ENCODE data around the gene AP3M1.

The AP3M1 gene

DNA sequence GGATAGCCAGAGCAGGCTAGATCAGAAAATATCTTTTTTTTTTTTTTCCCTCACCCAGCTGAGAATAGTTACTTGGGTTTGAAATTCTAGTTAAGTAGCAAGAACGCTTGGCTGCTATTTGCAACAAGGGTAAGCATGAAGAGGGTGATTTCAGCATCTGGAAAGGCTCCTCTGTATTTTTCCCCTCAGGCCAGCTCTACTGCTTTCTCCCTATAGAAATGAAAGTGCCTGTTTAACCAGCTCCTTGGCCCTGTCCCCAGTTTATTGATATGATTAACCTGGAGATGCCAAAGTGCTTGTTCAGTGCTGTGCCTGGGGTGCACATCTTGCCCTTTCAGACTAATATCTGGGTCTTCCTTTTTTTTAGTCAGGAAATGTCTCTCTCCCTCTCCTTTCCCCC is 37.1 kb downstream of the AP3M1 start:
- no peak for FAIRE-seq

DNA sequence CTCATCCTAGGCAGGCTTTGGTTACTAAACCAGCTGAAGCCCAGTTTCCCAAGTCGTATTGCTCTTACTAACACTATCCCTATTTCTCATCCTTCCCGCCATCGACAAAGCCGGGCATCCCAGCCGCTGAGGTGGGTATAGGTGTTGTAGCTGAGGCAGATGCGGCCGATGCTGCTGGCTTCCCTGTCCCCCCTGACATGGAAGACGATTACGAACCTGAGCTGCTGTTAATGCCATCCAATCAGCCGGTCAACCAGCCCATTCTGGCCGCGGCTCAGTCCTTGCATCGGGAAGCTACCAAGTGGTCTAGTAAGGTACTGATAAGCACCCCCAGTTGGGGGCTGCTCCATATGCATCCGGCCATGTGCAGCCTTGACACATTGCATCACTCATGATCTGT is 38.8 kb downstream of the AP3M1 start:
- no peak for FAIRE-seq

DNA sequence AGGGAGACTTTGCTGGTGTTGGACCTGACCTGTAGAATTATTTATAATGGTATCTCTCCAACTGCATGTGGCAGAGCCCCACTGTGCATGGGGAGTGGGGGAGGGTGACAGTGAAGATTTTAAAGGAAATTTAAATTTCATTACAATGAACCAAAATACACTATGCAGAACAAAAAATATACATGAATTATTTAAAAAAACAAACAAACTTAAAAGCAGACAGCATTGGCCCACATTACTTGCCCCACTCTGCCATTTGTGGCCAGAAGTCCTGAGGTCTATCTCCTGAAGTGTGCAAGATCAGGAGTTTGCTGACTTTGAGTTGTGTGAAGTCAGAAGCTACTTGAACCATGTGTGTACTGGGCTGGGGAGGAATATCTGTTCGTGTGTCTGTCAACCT is 40.5 kb downstream of the AP3M1 start:
- no peak for FAIRE-seq

DNA sequence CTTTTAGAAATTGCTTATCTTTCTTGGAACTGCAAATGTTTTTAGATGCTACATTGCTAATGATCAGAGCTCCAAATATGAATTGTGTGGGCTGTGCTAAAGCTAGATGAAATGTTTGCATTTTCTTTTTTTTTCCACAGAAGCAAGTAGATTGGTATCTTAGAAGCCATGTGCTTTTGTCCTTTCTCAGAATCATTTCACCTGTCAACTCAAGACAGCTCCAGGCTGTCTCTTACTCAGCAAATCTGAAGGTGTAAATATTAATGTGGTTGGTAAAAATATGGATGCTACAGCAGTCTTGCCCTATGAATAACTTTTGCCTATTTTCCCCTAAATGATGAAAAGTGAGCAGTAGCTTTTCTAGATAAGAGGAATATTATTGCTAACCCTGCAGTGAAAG is 41.2 kb downstream of the AP3M1 start:
- no peak for FAIRE-seq

DNA sequence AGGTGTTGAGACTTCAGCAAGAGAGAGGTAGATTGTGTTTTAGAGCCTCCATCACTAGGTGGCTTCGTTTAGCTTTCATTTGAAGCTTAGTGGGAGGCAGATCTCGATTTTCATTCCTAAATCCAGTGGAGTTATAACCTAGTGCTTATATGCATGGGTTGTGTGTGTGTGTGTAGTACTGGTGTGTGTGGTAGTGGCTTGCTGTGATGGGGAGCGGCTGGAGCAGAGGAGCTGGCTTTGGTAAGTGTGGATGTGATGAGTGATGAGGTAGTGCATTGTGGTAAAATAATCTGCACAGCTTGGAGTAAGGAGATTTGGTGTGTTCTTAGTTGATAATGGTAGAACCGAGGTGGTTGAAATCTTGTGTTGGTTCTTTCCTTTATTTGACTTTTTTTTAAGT is 43.2 kb downstream of the AP3M1 start:
- FAIRE-seq = no peak

DNA sequence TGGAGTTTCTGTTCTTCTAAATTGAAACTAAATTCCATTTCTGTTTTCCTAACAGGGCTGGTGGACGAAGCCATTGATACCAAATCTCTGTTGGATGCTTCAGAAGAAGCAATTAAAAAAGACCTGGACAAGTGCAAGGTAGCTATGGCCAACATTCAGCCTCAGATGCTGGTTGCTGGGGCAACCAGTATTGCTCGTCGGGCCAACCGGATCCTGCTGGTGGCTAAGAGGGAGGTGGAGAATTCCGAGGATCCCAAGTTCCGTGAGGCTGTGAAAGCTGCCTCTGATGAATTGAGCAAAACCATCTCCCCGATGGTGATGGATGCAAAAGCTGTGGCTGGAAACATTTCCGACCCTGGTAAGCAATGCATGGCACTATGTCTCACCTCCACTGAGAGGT is 45.6 kb downstream of the AP3M1 start:
- no peak for FAIRE-seq

DNA sequence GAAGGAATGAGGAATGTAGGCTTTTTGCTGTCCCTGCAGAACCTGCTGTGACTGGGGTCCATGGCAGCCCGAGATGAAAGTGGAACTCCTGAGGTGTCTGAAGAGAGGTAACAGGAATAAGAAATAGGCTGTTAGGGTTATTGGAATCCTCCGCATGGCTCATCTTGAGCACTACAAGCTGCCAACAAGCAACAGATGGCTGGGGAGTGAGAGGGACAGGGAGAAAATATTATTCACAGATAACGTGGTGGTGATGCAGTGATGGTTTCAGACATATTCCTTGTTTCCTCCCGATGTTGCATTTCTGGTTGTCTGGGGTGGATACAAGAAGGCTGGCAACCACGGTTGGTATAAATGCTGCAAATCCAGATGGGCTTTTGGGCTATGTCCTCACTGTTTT is 46.1 kb downstream of the AP3M1 start:
- FAIRE-seq = no peak

DNA sequence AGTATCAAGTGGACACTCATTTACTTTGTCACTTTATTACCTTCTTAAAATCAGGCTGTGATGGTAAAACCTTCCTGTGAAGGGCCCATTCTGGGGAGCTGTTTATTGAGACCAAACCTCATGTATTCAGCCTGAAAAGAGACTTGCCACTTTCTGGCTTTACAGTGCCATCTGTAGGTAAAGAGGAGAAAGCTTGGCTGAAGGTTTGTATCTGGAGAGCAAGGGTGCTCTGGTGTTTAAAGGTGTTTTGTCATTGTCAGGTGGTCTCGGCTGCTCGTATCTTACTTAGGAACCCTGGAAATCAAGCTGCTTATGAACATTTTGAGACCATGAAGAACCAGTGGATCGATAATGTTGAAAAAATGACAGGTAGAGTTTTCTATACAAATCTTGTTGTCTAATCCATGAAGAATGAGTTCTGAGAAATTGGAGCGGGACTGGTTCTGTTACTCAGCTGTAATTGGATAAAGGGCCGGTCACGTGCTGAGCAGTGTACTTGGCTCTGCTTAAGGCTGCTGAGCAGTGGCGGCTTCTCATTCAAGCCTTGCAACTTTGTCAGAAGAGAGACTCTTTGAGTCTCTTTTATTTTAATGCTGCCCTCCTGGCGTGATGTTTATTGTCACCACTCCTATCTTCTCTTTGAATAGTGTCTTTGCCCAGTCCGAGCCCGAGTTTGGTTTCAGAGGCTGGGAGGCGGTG is 46.9 kb downstream of the AP3M1 start:
- FAIRE-seq = peak; percentile 78

DNA sequence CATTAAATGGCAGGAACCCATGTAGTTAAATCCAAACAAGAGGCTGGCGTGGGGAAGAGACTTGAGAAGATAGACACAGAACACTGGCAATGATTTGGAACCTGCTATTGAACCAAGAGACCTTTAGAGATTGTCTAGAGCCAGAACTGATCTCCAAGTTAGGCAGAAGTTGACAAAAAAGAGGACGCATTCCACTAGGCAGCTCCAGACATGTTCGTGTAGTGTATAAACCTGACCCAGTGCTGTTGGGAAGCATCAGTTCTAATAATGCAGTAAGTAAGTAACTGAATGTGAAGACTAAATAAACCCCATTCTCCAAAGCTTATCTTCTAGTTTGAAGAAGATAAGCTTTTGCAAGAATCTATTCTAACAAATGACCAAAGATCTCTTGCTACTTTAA is 50.8 kb downstream of the AP3M1 start:
- no peak for FAIRE-seq

DNA sequence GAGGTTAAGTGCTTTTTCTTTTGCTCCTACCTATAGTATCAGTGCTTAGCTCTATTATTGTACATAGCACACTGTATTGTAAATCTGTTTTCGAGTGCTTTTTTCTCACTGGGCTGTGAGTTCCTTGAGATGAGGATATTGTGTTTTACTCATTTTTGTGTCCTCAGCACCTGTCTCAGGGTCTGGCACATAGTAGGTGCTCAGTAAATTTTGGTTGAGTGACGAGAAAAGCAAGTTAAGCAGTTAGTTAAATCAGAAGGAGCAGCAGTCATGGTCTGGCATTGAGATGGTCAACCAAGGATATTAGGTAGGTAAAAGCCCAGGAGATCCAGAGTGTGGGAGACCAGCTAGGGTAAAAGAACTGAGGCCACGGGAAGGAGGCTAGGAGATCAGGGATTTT is 51.2 kb downstream of the AP3M1 start:
- FAIRE-seq = no peak

DNA sequence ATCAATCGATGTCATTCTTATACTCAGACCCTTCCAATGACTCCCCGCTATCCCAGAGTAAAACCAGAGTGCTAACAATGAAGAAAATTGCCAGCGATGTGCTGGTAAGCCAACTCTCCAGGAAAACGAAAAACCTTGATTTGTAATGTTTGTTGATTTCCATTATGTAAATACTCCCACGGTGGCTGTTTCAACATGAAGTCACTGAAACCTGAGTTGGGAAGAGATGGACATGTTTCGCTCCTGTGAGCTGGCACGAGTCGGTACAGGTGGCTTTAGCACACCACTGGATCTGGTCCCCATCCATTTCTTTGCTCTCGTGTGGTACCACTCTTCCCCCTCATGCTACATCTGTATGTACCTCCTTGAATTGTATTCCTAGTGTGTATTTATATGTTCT is 52.9 kb downstream of the AP3M1 start:
- no peak for FAIRE-seq

DNA sequence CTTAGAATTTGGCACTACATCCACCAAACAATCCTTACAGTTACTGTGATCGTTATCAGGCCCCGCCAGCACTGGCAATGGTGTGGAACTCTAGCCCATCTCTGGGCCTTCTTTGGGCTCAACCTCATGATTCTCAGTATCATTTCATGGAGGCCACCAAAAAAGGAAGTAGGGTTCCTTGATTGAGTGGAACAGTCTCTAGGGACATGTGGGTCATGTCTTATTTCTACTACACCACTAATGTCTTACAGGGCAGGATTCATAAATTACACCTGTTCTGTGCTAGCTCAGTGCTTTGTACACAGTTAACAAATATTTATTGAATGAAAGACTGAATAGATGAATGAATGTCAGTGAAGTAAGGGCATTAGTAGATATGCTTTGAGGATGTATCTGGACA is 53.9 kb downstream of the AP3M1 start:
- no peak for FAIRE-seq

DNA sequence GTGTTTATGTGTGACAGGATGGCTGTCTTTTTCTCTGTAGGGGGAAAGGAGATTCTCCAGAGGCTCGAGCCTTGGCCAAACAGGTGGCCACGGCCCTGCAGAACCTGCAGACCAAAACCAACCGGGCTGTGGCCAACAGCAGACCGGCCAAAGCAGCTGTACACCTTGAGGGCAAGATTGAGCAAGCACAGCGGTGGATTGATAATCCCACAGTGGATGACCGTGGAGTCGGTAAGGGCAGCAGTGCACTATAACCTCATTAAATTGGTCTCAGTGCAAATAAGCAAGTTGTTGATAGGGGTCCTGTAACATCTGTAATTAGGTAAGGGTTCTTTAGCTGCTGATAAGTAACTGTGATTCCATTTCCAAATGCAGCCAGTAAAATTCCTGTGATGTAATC is 56.4 kb downstream of the AP3M1 start:
- FAIRE-seq = no peak

DNA sequence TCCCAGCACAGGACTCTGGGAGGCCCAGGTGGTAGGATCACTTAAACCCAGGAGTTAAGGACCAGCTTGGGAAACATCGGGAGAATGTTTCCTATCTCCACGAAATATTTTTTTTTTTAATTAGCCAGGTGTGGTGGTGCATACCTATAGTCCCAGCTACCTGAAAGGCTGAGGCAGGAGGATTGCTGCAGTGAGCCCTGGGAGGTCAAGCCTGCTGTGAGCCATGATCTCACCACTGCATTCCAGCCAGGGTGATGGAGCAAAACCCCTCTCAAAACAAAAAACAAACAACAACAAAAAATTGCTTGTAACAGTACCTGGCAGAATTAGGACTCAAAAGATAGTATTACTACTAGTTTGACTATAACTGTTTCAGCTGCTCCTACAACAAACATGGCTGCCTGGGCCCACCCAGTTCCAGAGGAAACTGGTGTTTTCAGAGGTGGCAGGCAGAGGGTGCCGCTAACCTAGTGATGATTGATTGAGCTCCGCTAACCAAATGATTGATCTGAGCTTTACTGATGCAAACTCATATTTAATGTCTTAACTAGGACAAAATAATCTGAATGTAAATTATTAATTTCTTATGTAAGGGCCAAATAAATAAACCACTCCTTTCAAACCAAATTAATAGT is 57.0 kb downstream of the AP3M1 start:
- no peak for FAIRE-seq

DNA sequence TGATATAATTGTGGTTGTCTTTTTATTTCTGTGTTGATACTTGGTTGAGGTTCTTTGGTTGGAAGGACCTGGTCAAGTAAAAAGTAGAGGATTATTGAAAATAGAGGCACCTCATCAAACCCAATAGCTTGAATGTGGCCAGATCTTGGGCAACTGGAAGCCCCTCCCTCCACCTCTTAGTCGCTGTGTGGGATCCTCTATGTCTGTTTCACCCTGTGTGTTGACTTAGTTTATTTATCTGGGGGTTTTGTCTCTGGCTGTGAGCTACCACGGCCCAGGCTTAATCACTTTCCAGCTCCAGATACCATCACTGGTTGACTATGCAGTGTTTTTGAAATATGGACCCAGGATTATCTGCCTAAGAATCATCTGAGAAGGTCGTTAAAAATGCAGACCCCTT is 58.3 kb downstream of the AP3M1 start:
- FAIRE-seq = no peak

DNA sequence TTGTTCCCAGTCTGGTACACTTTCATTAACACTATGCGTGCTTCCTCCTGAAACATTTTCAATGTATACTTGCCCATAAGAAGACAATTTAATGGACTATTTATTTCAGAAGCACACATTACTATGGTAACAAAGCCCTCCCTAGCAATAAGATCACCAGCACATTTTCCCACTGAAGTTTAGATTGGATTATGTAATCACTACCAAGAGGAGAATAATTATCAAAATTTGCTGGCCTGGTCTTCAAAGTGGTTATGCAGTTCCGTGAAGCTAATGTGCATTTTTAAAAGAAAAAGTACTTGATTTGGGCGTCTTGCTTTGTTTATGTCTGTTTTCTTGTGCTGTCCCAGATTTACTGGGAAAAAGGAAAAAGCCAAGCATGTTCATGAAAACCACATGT is 61.9 kb downstream of the AP3M1 start:
- no peak for FAIRE-seq

DNA sequence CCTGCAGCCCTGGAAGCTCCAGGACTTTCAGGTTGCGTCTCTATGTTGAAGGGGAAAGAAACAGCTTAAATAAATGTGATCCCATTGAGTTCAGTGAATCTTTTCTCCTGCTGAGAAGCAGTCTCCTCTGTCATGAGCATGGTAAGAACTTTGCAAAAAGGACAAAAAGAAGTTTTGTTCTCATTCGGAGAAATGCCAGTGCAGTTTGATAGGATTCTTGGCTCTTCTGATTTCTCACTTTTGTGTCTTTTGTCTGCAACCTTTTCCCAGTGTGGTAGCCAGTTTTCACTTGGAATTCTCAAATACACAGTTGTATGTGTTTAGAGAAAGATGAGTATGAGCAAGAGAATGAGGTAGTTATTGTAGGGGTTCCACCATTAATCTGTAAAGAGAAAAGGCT is 64.3 kb downstream of the AP3M1 start:
- no peak for FAIRE-seq

DNA sequence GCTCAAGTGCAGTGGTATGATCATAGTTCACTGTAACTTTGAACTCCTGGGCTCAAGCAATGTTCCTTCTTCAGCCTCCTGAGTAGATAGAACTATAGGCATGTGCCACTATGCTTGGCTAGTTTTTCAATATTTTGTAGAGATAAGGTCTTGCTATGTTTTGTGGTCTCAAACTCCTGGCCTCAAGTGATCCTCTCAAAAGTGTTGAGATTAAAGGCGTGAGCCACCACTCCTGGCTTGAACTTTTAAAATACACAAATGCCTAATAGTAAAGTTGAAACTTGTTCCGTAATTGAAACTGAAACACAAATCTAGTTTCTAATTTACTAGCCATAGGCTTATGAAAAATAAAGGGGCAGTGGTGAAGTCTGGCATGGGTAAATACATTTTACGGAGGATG is 65.7 kb downstream of the AP3M1 start:
- no peak for FAIRE-seq

DNA sequence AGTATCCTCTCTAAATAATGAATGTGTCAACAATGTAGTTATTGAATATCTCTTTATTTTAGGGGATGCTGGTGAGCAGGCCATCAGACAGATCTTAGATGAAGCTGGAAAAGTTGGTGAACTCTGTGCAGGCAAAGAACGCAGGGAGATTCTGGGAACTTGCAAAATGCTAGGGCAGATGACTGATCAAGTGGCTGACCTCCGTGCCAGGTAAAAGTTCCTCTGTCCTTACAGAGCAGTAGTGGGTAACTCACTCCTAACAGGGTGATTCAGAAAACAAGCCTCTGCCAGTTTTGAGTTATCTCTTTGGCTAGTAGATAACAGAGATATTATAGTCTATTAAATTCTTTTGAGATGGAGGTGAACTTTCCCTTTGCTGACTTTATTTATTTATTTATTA is 67.3 kb downstream of the AP3M1 start:
- FAIRE-seq = no peak

DNA sequence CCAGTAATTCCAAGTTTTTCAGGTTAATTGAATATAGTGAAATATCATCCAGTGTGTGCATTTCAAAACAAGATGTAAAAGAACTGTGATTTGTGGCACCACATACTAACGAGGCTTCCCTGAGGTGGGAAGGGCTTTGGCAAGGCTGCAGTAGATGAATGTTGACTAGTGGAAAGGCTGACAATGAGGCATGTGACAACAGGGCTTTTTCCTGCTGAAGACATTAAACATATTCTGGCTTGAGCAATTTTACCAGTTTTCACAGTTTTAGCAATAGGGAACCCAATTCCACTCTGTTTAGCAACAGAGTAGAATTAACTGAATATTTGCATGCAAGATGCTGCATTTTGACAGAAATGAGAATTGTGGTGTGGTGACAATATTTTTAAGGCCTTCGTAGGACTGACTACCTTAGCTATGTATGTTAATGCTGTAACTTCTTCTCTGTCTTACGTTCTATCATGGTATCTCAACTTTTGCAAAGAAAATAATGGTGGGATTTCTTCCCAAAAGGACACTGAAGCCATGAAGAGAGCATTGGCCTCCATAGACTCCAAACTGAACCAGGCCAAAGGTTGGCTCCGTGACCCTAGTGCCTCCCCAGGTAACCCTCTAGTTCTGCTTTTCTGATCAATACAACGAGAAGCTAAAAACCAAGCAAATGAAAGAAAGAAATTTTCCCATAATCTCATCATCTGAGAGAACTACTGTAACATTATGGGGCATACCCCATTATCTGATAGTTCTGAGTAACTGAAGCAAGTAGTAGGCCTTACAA is 68.5 kb downstream of the AP3M1 start:
- FAIRE-seq = no peak

DNA sequence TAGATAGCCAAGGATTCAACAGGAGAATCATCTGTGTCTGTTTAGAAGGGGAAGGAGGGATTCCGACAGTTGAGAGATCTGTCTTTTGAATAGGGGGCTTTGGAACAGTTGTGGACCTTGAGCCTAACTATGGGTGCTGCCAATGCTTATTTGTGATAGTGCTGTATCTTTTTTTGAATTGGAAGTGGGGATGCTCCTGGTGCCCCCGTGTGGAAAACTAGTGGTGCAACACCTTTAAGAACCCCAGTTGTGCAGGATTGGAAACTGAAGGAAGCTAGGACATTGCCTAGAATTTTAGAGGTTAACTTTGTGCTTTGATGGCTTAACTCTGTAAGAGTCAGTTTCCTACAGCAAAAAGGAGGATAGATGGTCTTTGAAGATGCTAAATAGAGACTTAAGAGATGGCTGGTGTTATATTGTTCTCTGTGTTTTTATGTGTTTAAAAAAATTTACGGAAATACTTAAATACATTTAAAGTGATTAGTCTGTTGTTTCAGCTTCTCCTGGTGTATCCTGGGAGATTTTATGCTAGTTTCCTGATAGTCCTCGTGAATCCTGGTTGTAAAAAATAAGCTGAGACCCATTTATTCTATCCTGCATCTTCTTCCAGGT is 69.3 kb downstream of the AP3M1 start:
- peak; percentile 90 for FAIRE-seq

DNA sequence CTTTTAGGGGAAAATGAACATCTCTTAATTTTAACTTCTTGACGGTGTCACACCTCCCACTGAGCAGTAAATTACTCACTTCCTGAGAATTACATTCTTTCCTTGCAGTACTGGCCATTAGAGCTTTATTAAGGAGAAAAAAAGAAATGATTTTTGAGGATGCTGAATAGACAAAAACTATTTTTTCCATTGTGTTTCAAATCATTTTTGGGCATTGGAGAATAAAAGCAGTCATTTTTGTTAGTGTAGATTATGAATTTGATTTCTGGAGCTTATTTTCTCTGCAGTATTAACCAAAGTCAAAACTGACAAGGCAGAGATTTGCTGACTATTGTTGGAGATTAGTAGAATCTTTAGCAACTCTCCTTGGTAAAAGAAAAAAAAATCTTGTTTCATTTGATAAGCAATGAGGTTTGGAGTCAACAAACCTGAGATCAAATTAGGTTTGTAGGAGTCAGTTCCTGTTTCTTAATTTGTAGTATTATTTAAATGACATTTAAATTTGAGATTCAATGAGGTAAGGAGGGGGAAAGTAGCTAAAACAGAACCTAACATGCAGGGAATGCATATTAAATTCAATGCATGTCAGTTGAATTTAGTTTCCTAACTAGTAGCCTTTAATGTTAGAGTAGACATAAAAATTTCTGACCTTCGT is 70.6 kb downstream of the AP3M1 start:
- FAIRE-seq = peak; percentile 91

Measured in G401.6 (cell line).